ENCODE measurements around the gene PPWD1. TPM values are rescaled to one million over a fixed set of nuclear protein-coding genes. Genes with fewer than 3 reads are reported as not detected.

PPWD1 gene
- total RNA-seq (2022) (32.7 and 43.3 TPM in 2 replicates), Bru-seq, nascent RNA (percentile 90 among the genes with signal in this experiment), BruChase-seq, experiment 1, labeled RNA remaining after a 6-hour chase (percentile 90 among the genes with signal in this experiment), BruChase-seq, experiment 2, labeled RNA remaining after a 2-hour chase (percentile 96 among the genes with signal in this experiment)
- long read RNA-seq, transcript PPWD1-201 (11 exons, 2,166 nt), result major isoform, 67 of 92 reads
- long read RNA-seq, partial matches to known transcripts, result 4 of 92 reads
- long read RNA-seq, other reads (novel, unspliced or antisense), result 19 of 92 reads

DNA sequence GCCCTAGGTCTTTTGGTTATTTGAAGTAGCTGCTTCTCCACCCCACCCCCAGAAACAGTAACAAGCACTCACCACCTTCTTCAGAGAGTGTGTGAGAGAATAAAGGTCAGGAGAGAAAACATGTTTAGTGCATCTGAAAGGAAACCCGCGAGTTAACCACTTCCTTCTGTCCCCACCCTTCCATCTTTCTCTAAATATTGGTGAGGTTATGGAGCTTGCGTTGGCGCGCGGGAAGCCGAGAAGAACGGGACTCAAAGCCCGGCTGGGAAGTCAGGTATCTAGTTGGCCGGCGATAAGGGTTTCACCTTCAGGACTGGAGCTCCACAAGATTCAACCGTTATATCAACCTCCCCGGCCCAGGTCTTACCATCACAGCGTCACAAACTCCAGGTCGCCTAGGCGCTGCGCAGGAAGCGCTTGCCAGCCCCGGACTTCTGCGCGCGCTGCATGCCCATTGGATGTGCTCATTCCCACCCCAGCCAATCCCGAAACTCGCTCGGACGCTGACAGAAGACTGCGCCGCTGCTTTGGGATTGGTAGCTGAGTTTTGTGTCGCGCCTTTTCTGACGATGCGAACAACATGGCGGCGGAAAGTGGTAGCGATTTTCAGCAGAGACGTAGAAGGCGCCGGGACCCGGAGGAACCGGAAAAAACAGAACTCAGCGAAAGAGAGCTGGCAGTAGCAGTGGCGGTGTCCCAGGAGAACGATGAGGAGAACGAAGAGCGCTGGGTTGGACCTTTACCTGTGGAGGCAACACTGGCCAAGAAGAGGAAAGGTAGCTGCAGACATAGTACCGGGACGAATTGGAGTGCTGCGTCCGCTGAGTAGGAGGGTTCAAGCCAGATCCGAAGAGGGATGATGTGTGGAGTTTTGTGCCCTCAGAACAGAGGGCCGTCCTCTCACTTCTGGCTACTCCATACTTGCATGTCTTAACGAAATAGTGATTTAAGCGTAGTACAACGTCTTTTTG lies at the start of gene PPWD1, which contains the start of gene CENPK:
Gene PPWD1, plus strand, starts transcription at position 566 of the 971 bp plus-strand sequence. Its CDS starts 15 bp downstream, at position 581.
Gene CENPK, minus strand, starts transcription at position 438 of the 971 bp plus-strand sequence. CDS start 8,261 bp downstream, outside the sequence.
- TF ChIP-seq, protein P1, sequence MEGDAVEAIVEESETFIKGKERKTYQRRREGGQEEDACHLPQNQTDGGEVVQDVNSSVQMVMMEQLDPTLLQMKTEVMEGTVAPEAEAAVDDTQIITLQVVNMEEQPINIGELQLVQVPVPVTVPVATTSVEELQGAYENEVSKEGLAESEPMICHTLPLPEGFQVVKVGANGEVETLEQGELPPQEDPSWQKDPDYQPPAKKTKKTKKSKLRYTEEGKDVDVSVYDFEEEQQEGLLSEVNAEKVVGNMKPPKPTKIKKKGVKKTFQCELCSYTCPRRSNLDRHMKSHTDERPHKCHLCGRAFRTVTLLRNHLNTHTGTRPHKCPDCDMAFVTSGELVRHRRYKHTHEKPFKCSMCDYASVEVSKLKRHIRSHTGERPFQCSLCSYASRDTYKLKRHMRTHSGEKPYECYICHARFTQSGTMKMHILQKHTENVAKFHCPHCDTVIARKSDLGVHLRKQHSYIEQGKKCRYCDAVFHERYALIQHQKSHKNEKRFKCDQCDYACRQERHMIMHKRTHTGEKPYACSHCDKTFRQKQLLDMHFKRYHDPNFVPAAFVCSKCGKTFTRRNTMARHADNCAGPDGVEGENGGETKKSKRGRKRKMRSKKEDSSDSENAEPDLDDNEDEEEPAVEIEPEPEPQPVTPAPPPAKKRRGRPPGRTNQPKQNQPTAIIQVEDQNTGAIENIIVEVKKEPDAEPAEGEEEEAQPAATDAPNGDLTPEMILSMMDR (IDR thresholded peaks at IDR 0.05; ENCODE audit: unreplicated experiment), result no peak
- H3K36me3 Mint-ChIP-seq (ENCODE audit: insufficient read depth, unreplicated experiment), result peaks cover 23% of the 10 kb centered on the region
- peak; percentile 96 for DNase-seq (ENCODE audit: unreplicated experiment)
- H3K9me3 Mint-ChIP-seq (ENCODE audit: unreplicated experiment), result no peaks in the 10 kb centered on the region
- intact Hi-C loops (cut with micrococcal nuclease), result no loop called here
- H3K4me1 Mint-ChIP-seq (ENCODE audit: insufficient read depth, unreplicated experiment), result peaks cover 25% of the 10 kb centered on the region
- peak within 1 kb of the TSS; percentile 90 for H3K4me3 Mint-ChIP-seq (ENCODE audit: unreplicated experiment)
- TSS peak; percentile 64 for BruUV-seq (replicated peaks)
- ChIA-PET CTCF (interaction anchor here (0.7 to 1.7 kb wide), 5 partner anchors 80 to 922 kb away, joined by 3 to 14 read pairs (median 6); no protein-coding TSS in a partner anchor), POLR2A (interaction anchor here (0.7 to 4.4 kb wide), 24 partner anchors 8 to 795 kb away, joined by 3 to 38 read pairs (median 4); partner anchors contain the start of genes ADAMTS6, CWC27, NLN and SGTB)
- H3K27me3 Mint-ChIP-seq (ENCODE audit: insufficient read depth, unreplicated experiment), result no peaks in the 10 kb centered on the region
- H3K27ac Mint-ChIP-seq (ENCODE audit: low read depth, unreplicated experiment), result peak within 1 kb of the TSS; percentile 96

DNA sequence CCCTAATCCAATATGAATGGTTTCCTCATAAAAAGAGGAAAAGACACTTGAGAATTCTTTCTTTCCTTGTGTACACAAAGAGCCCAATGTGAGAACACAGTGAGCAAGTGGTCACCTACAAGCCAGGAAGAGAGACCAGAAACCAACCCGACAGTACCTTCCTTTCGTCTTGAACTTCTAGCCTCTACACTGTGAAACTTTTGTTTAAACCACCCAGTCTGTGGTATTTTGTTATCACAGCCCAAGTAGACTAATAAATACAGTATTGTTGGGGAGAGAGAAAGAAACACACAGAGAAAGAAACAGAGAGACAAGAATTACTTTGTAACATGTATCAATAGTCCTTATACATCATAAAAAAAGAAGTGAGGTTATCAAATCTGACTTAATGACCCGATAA lies 37.4 kb upstream of the PPWD1 start:
- BruUV-seq (replicated peaks), result no TSS peak
- no peaks in the 10 kb centered on the region for H3K4me1 Mint-ChIP-seq (ENCODE audit: insufficient read depth, unreplicated experiment)
- intact Hi-C loops (cut with micrococcal nuclease), result no loop called here
- H3K4me3 Mint-ChIP-seq (ENCODE audit: unreplicated experiment), result no peak overlapping the region
- CTCF ChIA-PET, result interaction anchor here (0.7 kb wide), 1 partner anchor 13 kb away, joined by 5 read pairs; no protein-coding TSS in a partner anchor
- H3K27ac Mint-ChIP-seq (ENCODE audit: low read depth, unreplicated experiment), result no peak overlapping the region
- H3K36me3 Mint-ChIP-seq (ENCODE audit: insufficient read depth, unreplicated experiment), result peaks cover 14% of the 10 kb centered on the region
- POLR2A ChIA-PET, result no interaction called here
- H3K27me3 Mint-ChIP-seq (ENCODE audit: insufficient read depth, unreplicated experiment), result no peaks in the 10 kb centered on the region
- no peaks in the 10 kb centered on the region for H3K9me3 Mint-ChIP-seq (ENCODE audit: unreplicated experiment)
- DNase-seq (ENCODE audit: unreplicated experiment), result no peak
- TF ChIP-seq, protein P1 (IDR thresholded peaks at IDR 0.05; ENCODE audit: unreplicated experiment), result no peak

DNA sequence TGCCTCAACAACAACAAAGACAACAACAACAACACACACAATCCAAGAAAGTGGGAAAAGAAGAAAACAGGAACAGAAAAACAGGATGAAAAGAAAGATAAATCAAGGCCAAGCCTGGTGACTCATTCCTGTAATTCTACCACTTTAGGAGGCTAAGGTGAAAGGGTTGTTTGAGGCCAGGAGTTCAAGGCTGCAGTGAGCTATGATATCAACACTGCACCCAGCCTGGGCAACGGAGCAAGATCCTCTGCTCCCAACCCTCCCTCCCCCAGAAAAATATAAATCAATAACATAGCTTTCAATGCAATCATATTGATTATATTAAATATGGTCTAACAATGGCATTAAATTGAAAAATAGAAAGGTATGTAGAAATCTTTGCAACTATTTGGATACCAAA lies 32.2 kb upstream of the PPWD1 start:
- no peak for DNase-seq (ENCODE audit: unreplicated experiment)
- Mint-ChIP-seq H3K9me3 (ENCODE audit: unreplicated experiment) (no peaks in the 10 kb centered on the region), H3K4me1 (ENCODE audit: insufficient read depth, unreplicated experiment) (peaks cover 5% of the 10 kb centered on the region), H3K27me3 (ENCODE audit: insufficient read depth, unreplicated experiment) (no peaks in the 10 kb centered on the region), H3K27ac (ENCODE audit: low read depth, unreplicated experiment) (peak overlapping the region; percentile 78), H3K36me3 (ENCODE audit: insufficient read depth, unreplicated experiment) (peaks cover 8% of the 10 kb centered on the region), H3K4me3 (ENCODE audit: unreplicated experiment) (no peak overlapping the region)
- BruUV-seq (replicated peaks), result no TSS peak
- ChIA-PET POLR2A (no interaction called here), CTCF (interaction anchor here (0.6 kb wide), 2 partner anchors 13 to 166 kb away, joined by 3 to 7 read pairs; no protein-coding TSS in a partner anchor)
- intact Hi-C loops (cut with micrococcal nuclease), result no loop called here
- TF ChIP-seq, protein P1 (IDR thresholded peaks at IDR 0.05; ENCODE audit: unreplicated experiment), result no peak

Data from MCF 10A (cell line).